DND-41 (cell line): Measurements from ENCODE around the gene GPER1.
"Not testable (repeated sequence)": the region's sequence is repeated elsewhere in the genome, so short reads cannot be mapped to it uniquely, and the experiment has no call there.

Source experiments
- CTCF ChIP-seq: IDR thresholded peaks from 2 replicates; pipeline ENCODE4 v1.5.1; 2012; ENCODE audit warnings: borderline replicate concordance, low read length, moderate library complexity, mild to moderate bottlenecking; ENCODE audit not compliant: poor library complexity, severe bottlenecking; ENCODE audit errors: extremely low read depth
- EZH2 ChIP-seq: IDR thresholded peaks from 3 replicates; pipeline ENCODE4 v1.6.1; 2012; ENCODE audit warnings: borderline replicate concordance, low read depth, mild to moderate bottlenecking, moderate library complexity, low read length, inconsistent platforms; ENCODE audit not compliant: severe bottlenecking

GRCh38 chr7:1040233-1040632 is 47.7 kb upstream of the GPER1 start:
- not testable (repeated sequence) for TF ChIP-seq CTCF, EZH2
